Measurements from ENCODE around the gene ATAD1.
"Not testable (repeated sequence)": the region's sequence is repeated elsewhere in the genome, so short reads cannot be mapped to it uniquely, and the experiment has no call there.

The ATAD1 gene

GRCh38 chr10:87750001-87750671 lies 67.9 kb downstream of the ATAD1 start (continued):
- no peak for TF ChIP-seq PATZ1 (CRISPR knock-in tag; IDR thresholded peaks at IDR 0.05; ENCODE audit: borderline replicate concordance)
- no peak for TF ChIP-seq OSR1 (CRISPR knock-in tag; IDR thresholded peaks at IDR 0.05)
- no peak for TF ChIP-seq TOX (CRISPR knock-in tag; IDR thresholded peaks at IDR 0.05; ENCODE audit: borderline replicate concordance)
- no peak for TF ChIP-seq ZFP30 (CRISPR knock-in tag; IDR thresholded peaks at IDR 0.05)
- no peak for TF ChIP-seq SNAI2 (CRISPR knock-in tag; IDR thresholded peaks at IDR 0.05)
- TF ChIP-seq ZC3H10 (CRISPR knock-in tag; IDR thresholded peaks at IDR 0.05): no peak; the same call in 1 of the 2 replicates
- no peak for TF ChIP-seq CSRNP3 (CRISPR knock-in tag; IDR thresholded peaks at IDR 0.05)
- no peak for TF ChIP-seq TCF4 (CRISPR knock-in tag; IDR thresholded peaks at IDR 0.05; ENCODE audit: borderline replicate concordance)
- TF ChIP-seq CSDC2 (CRISPR knock-in tag; IDR thresholded peaks at IDR 0.05): no peak

DNA sequence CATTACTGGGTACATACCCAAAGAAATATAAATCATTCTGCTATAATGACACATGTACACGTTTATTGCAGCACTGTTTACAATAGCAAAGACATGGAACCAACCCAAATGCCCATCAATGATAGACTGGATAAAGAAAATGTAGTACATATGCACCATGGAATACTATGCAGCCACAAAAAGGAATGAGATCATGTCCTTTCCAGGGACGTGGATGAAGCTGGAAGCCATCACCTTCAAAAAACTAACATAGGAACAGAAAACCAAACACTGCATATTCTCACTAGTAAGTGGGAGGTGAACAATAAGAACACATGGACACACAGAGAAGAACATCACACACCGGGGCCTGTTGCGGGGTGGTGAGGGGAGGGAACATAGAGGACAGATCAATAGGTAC lies 69.8 kb downstream of the ATAD1 start:
- not testable (repeated sequence) for ATAC-seq

- ATAC-seq: no peak
- TF ChIP-seq PPARA (CRISPR knock-in tag; IDR thresholded peaks at IDR 0.05; ENCODE audit: borderline replicate concordance): no peak
- TF ChIP-seq ZNF70 (CRISPR knock-in tag; IDR thresholded peaks at IDR 0.05): no peak
- no peak for TF ChIP-seq ISL1 (CRISPR knock-in tag; IDR thresholded peaks at IDR 0.05)
- no peak for TF ChIP-seq CREB5 (CRISPR knock-in tag; IDR thresholded peaks at IDR 0.05; ENCODE audit: low read depth)
- TF ChIP-seq RARB (CRISPR knock-in tag; IDR thresholded peaks at IDR 0.05): no peak
Observed at GRCh38 chr10:87746911-87747310, 71.1 kb downstream of the ATAD1 start.

DNA sequence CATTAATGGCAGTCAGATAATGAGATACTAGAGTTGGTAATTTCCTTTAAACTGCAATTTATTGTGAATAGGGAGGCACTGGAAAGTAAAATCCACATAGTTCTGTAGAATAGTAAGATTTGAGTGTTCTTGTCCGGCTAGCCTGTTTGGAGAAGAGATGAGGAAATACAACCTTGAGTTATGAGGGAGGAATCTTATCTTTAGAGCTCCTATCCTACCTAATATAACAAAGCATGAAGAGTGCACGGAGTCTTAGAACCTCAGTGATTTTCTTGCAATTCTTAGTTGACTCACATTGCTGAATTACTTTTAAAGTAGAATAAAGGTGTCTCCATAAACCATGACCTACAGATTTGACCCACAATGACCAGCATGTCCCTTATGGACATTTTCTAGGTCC lies 73.4 kb downstream of the ATAD1 start:
- ATAC-seq: no peak

More for the DNA sequence above, 73.4 kb downstream of the ATAD1 start:
- TF ChIP-seq ZNF565 (CRISPR knock-in tag; conservative IDR thresholded peaks at IDR 0.05; ENCODE audit: low read depth) (no peak), TOX (CRISPR knock-in tag; IDR thresholded peaks at IDR 0.05; ENCODE audit: borderline replicate concordance) (no peak), RARB (CRISPR knock-in tag; IDR thresholded peaks at IDR 0.05) (no peak), TCF4 (CRISPR knock-in tag; IDR thresholded peaks at IDR 0.05; ENCODE audit: borderline replicate concordance) (no peak), ZFP30 (CRISPR knock-in tag; IDR thresholded peaks at IDR 0.05) (no peak), TSHZ2 (CRISPR knock-in tag; IDR thresholded peaks at IDR 0.05) (no peak), ZNF70 (CRISPR knock-in tag; IDR thresholded peaks at IDR 0.05) (no peak), CSDC2 (CRISPR knock-in tag; IDR thresholded peaks at IDR 0.05) (no peak), PATZ1 (CRISPR knock-in tag; IDR thresholded peaks at IDR 0.05; ENCODE audit: borderline replicate concordance) (no peak), OSR1 (CRISPR knock-in tag; IDR thresholded peaks at IDR 0.05) (no peak), BACH2 (CRISPR knock-in tag; IDR thresholded peaks at IDR 0.05; ENCODE audit: borderline replicate concordance) (no peak), CREB5 (CRISPR knock-in tag; IDR thresholded peaks at IDR 0.05; ENCODE audit: low read depth) (no peak)
- TF ChIP-seq, protein P1, sequence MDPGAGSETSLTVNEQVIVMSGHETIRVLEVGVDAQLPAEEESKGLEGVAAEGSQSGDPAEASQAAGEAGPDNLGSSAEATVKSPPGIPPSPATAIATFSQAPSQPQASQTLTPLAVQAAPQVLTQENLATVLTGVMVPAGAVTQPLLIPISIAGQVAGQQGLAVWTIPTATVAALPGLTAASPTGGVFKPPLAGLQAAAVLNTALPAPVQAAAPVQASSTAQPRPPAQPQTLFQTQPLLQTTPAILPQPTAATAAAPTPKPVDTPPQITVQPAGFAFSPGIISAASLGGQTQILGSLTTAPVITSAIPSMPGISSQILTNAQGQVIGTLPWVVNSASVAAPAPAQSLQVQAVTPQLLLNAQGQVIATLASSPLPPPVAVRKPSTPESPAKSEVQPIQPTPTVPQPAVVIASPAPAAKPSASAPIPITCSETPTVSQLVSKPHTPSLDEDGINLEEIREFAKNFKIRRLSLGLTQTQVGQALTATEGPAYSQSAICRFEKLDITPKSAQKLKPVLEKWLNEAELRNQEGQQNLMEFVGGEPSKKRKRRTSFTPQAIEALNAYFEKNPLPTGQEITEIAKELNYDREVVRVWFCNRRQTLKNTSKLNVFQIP (CRISPR knock-in tag; IDR thresholded peaks at IDR 0.05; ENCODE audit: borderline replicate concordance, low read depth): no peak

Measured in SK-N-SH treated with all-trans-retinoic acid at 6 μM for 48 hours (cell line).